ENCODE results near the gene SLC6A1. TPM values are rescaled to one million over a fixed set of nuclear protein-coding genes. Genes with fewer than 3 reads are reported as not detected.

SLC6A1 gene
- polyA plus RNA-seq, 1 of the 3 experiments (the other 2 are of a cell fraction): not detected

- no peak for TF ChIP-seq REST (IDR thresholded peaks at IDR 0.05; ENCODE audit: low read depth, low read length)
- no peak for TF ChIP-seq POLR2AphosphoS5 (IDR thresholded peaks at IDR 0.05; ENCODE audit: low read depth, low read length)
- TF ChIP-seq RFX5 (IDR thresholded peaks at IDR 0.05; ENCODE audit: low read length): no peak
Measured at GRCh38 chr3:10997196-10997595, 4.6 kb downstream of the SLC6A1 start (continued).

GRCh38 chr3:10998542-10998941 lies 6.0 kb downstream of the SLC6A1 start:
- H3K9ac ChIP-seq: no peak overlapping the region
- CTCF ChIA-PET: interaction anchor here (1.7 to 2.8 kb wide), 3 partner anchors 16 to 62 kb away, joined by 4 to 10 read pairs (median 8); no protein-coding TSS in a partner anchor
- TF ChIP-seq POLR2AphosphoS5 (IDR thresholded peaks at IDR 0.05; ENCODE audit: low read depth, low read length) (no peak), FOXJ3 (CRISPR knock-in tag; IDR thresholded peaks at IDR 0.05) (no peak), FOSL2 (IDR thresholded peaks at IDR 0.05; ENCODE audit: borderline replicate concordance, low read depth) (no peak), MAX (IDR thresholded peaks at IDR 0.05; ENCODE audit: low read depth) (no peak), SIN3A (IDR thresholded peaks at IDR 0.05; ENCODE audit: borderline replicate concordance, low read depth, low read length) (no peak), RCOR1 (IDR thresholded peaks at IDR 0.05; ENCODE audit: low read length) (no peak), CTCF (IDR thresholded peaks at IDR 0.05) (no peak), SMC3 (IDR thresholded peaks at IDR 0.05; ENCODE audit: low read depth, low read length) (no peak), USF1 (IDR thresholded peaks at IDR 0.05; ENCODE audit: borderline replicate concordance, low read depth) (no peak), NRF1 (IDR thresholded peaks at IDR 0.05; ENCODE audit: low read depth, low read length) (no peak), ELF1 (IDR thresholded peaks at IDR 0.05) (no peak), YY1 (IDR thresholded peaks at IDR 0.05; ENCODE audit: low read depth) (no peak), USF2 (IDR thresholded peaks at IDR 0.05; ENCODE audit: borderline replicate concordance, low read depth, low read length) (no peak), REST (IDR thresholded peaks at IDR 0.05; ENCODE audit: low read depth, low read length) (no peak), IRF3 (IDR thresholded peaks at IDR 0.05; ENCODE audit: low read depth, low read length) (no peak), RFX5 (IDR thresholded peaks at IDR 0.05; ENCODE audit: low read length) (no peak), EZH2phosphoT487 (IDR thresholded peaks at IDR 0.05; ENCODE audit: borderline replicate concordance, low read depth) (no peak), NFIC (IDR thresholded peaks at IDR 0.05; ENCODE audit: borderline replicate concordance) (no peak), GATA2 (CRISPR knock-in tag; IDR thresholded peaks at IDR 0.05) (no peak)

More at GRCh38 chr3:10998542-10998941, 6.0 kb downstream of the SLC6A1 start:
- no peak for DNase-seq
- Histone ChIP-seq H3K27me3 (ENCODE audit: insufficient read depth) (peaks cover 32% of the 10 kb centered on the region), H3K27ac (ENCODE audit: low read depth in 2 of 2, low read length in 1 of 2) (no peak overlapping the region), H2AFZ (ENCODE audit: low read depth) (no peak overlapping the region), H3K36me3 (replicated peaks in 1 of 2; ENCODE audit: control insufficient read depth in 1 of 2, insufficient read depth in 2 of 2, low read length in 1 of 2) (no peaks in the 10 kb centered on the region), H4K20me1 (ENCODE audit: insufficient read depth) (no peaks in the 10 kb centered on the region), H3K79me2 (ENCODE audit: insufficient read depth) (no peaks in the 10 kb centered on the region), H3K4me2 (no peak overlapping the region), H3K4me3 (ENCODE audit: low read depth in 2 of 2, low read length in 1 of 2) (no peak overlapping the region), H3K9me3 (no peaks in the 10 kb centered on the region), H3F3A (replicated peaks; ENCODE audit: insufficient read depth) (no peaks in the 10 kb centered on the region), H3K9me2 (no peaks in the 10 kb centered on the region), H3K4me1 (ENCODE audit: control insufficient read depth in 1 of 2, insufficient read depth in 2 of 2, low read depth in 1 of 2, low read length in 1 of 2) (peaks cover 0 to 9% of the 10 kb centered on the region in 2 experiments; a peak in 1 of 4 replicates)
- POLR2A ChIA-PET: no interaction called here
